ENCODE measurements around the gene RER1.

GRCh38 chr1:2378441-2378851 is 13.2 kb upstream of the RER1 start:
- TF ChIP-seq POLR2A (IDR thresholded peaks at IDR 0.05): no peak
- TF ChIP-seq, protein P1, sequence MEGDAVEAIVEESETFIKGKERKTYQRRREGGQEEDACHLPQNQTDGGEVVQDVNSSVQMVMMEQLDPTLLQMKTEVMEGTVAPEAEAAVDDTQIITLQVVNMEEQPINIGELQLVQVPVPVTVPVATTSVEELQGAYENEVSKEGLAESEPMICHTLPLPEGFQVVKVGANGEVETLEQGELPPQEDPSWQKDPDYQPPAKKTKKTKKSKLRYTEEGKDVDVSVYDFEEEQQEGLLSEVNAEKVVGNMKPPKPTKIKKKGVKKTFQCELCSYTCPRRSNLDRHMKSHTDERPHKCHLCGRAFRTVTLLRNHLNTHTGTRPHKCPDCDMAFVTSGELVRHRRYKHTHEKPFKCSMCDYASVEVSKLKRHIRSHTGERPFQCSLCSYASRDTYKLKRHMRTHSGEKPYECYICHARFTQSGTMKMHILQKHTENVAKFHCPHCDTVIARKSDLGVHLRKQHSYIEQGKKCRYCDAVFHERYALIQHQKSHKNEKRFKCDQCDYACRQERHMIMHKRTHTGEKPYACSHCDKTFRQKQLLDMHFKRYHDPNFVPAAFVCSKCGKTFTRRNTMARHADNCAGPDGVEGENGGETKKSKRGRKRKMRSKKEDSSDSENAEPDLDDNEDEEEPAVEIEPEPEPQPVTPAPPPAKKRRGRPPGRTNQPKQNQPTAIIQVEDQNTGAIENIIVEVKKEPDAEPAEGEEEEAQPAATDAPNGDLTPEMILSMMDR (IDR thresholded peaks at IDR 0.05): no peak
